ENCODE measurements around the gene CORO6.

DNA sequence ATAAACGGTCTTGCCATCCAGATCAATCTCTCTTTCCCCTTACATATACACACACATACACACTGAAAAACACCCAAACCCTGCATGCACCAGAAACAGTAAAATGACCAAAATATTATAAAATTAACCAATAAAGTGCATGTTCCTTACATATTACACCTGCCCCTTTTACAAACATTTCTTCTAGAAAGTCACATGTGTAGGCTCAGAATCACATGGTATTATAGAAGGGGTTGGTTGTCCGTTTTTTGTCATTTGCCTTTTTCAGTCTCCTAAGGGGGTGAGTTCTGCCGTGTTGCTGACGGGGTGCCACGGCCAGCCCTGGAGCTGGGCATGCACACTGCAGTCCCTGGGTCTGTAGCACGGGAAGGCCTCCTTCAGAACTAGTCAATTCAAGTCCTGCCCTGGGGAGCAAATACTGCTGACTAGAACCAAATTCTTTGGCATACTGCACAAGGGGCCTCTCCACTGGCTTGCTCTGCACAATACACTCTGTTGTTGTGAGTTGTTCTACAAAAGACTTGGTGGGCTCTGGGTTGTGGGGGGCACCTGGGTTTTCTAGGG lies 8.0 kb upstream of the CORO6 start:
- TF ChIP-seq, protein P1, sequence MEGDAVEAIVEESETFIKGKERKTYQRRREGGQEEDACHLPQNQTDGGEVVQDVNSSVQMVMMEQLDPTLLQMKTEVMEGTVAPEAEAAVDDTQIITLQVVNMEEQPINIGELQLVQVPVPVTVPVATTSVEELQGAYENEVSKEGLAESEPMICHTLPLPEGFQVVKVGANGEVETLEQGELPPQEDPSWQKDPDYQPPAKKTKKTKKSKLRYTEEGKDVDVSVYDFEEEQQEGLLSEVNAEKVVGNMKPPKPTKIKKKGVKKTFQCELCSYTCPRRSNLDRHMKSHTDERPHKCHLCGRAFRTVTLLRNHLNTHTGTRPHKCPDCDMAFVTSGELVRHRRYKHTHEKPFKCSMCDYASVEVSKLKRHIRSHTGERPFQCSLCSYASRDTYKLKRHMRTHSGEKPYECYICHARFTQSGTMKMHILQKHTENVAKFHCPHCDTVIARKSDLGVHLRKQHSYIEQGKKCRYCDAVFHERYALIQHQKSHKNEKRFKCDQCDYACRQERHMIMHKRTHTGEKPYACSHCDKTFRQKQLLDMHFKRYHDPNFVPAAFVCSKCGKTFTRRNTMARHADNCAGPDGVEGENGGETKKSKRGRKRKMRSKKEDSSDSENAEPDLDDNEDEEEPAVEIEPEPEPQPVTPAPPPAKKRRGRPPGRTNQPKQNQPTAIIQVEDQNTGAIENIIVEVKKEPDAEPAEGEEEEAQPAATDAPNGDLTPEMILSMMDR (conservative IDR thresholded peaks at IDR 0.05; ENCODE audit: low read depth in 2 of 2): no peak
- TF ChIP-seq EZH2 (IDR thresholded peaks at IDR 0.05; ENCODE audit: low read depth, unreplicated experiment) (no peak), EZH2phosphoT487 (IDR thresholded peaks at IDR 0.05; ENCODE audit: unreplicated experiment) (no peak), POLR2AphosphoS5 (IDR thresholded peaks at IDR 0.05; ENCODE audit: low read depth) (no peak), STAT1 (IDR thresholded peaks at IDR 0.05; ENCODE audit: unreplicated experiment) (no peak)
- TF ChIP-seq, protein P2, sequence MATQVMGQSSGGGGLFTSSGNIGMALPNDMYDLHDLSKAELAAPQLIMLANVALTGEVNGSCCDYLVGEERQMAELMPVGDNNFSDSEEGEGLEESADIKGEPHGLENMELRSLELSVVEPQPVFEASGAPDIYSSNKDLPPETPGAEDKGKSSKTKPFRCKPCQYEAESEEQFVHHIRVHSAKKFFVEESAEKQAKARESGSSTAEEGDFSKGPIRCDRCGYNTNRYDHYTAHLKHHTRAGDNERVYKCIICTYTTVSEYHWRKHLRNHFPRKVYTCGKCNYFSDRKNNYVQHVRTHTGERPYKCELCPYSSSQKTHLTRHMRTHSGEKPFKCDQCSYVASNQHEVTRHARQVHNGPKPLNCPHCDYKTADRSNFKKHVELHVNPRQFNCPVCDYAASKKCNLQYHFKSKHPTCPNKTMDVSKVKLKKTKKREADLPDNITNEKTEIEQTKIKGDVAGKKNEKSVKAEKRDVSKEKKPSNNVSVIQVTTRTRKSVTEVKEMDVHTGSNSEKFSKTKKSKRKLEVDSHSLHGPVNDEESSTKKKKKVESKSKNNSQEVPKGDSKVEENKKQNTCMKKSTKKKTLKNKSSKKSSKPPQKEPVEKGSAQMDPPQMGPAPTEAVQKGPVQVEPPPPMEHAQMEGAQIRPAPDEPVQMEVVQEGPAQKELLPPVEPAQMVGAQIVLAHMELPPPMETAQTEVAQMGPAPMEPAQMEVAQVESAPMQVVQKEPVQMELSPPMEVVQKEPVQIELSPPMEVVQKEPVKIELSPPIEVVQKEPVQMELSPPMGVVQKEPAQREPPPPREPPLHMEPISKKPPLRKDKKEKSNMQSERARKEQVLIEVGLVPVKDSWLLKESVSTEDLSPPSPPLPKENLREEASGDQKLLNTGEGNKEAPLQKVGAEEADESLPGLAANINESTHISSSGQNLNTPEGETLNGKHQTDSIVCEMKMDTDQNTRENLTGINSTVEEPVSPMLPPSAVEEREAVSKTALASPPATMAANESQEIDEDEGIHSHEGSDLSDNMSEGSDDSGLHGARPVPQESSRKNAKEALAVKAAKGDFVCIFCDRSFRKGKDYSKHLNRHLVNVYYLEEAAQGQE (IDR thresholded peaks at IDR 0.05; ENCODE audit: unreplicated experiment): no peak
